Liver (tissue), 9 donors: Measurements from ENCODE around the gene ABCC8. TPM values are rescaled to one million over a fixed set of nuclear protein-coding genes. Genes with fewer than 3 reads are reported as not detected.

Experiments
- DNase-seq: peaks from one replicate; pipeline ENCODE4 v3.0.0-alpha.2; 2017; ENCODE audit warnings: low spot score
- H3K27ac ChIP-seq, 2 donors: one replicate each; pipeline ENCODE4 v1.7.0; 2013; ENCODE audit warnings: inconsistent platforms in 2 of 2, low read length in 2 of 2, control low read depth in 1 of 2, low read depth in 1 of 2, mild to moderate bottlenecking in 1 of 2
- H3K27me3 ChIP-seq, 4 donors: one replicate each; pipeline versions ENCODE4 v1.6.1 to v1.7.0; 2013; ENCODE audit warnings: low read length in 3 of 4, inconsistent platforms in 1 of 4, mild to moderate bottlenecking in 1 of 4, moderate library complexity in 1 of 4; ENCODE audit not compliant: control insufficient read depth in 4 of 4, insufficient read depth in 4 of 4
- H3K36me3 ChIP-seq, 4 donors: one replicate each; pipeline versions ENCODE4 v1.6.1 to v1.7.0; 2013; ENCODE audit warnings: low read length in 3 of 4, mild to moderate bottlenecking in 3 of 4, low read depth in 1 of 4, moderate library complexity in 1 of 4; ENCODE audit not compliant: control insufficient read depth in 4 of 4, insufficient read depth in 3 of 4
- H3K4me1 ChIP-seq, 4 donors: one replicate each; pipeline versions ENCODE4 v1.6.1 to v1.7.0; 2013; ENCODE audit warnings: low read length in 3 of 4, mild to moderate bottlenecking in 3 of 4, moderate library complexity in 1 of 4; ENCODE audit not compliant: control insufficient read depth in 4 of 4, insufficient read depth in 4 of 4
- H3K4me3 ChIP-seq, 3 donors: one replicate each; pipeline versions ENCODE4 v1.6.1 to v1.7.0; 2013; ENCODE audit warnings: low read length in 3 of 3, control low read depth in 1 of 3, low read depth in 1 of 3, mild to moderate bottlenecking in 1 of 3
- H3K9ac ChIP-seq, 2 donors: one replicate each; pipeline ENCODE4 v1.7.0; 2013; ENCODE audit warnings: low read length in 2 of 2, mild to moderate bottlenecking in 2 of 2, moderate library complexity in 2 of 2, control low read depth in 1 of 2, low read depth in 1 of 2
- H3K9me3 ChIP-seq, 4 donors: one replicate each; pipeline versions ENCODE4 v1.6.1 to v1.7.0; 2013; ENCODE audit warnings: low read length in 3 of 4; ENCODE audit not compliant: control insufficient read depth in 4 of 4
- FOXA1 ChIP-seq: IDR thresholded peaks from 2 replicates; pipeline ENCODE4 v1.6.1; 2016; ENCODE audit warnings: antibody characterized with exemption
- FOXA2 ChIP-seq: IDR thresholded peaks from 2 replicates; pipeline ENCODE4 v1.6.1; 2016; ENCODE audit warnings: antibody characterized with exemption
- GABPA ChIP-seq, 2 donors: IDR thresholded peaks in 1 of 2; conservative IDR thresholded peaks in 1 of 2; 2 replicates each; pipeline ENCODE4 v1.6.1; 2016; ENCODE audit warnings: antibody characterized with exemption in 2 of 2, mild to moderate bottlenecking in 1 of 2, moderate library complexity in 1 of 2
- HNF4A ChIP-seq, 2 donors: conservative IDR thresholded peaks; 2 replicates each; pipeline ENCODE4 v1.6.1; 2016; ENCODE audit warnings: antibody characterized with exemption in 2 of 2, mild to moderate bottlenecking in 2 of 2
- HNF4G ChIP-seq: IDR thresholded peaks from 2 replicates; pipeline ENCODE4 v1.6.1; 2016; ENCODE audit warnings: antibody characterized with exemption
- NR2F2 ChIP-seq: IDR thresholded peaks from 2 replicates; pipeline ENCODE4 v1.6.1; 2016; ENCODE audit warnings: antibody characterized with exemption
- RAD21 ChIP-seq, 2 donors: IDR thresholded peaks; 2 replicates each; pipeline ENCODE4 v1.6.1; 2016; ENCODE audit warnings: antibody characterized with exemption in 2 of 2, mild to moderate bottlenecking in 2 of 2
- RXRA ChIP-seq, 2 donors: IDR thresholded peaks; 2 replicates each; pipeline ENCODE4 v1.6.1; 2017 to 2018; ENCODE audit warnings: antibody characterized with exemption in 2 of 2, mild to moderate bottlenecking in 1 of 2
- SP1 ChIP-seq: IDR thresholded peaks from 2 replicates; pipeline ENCODE4 v1.6.1; 2018; ENCODE audit warnings: antibody characterized with exemption, mild to moderate bottlenecking
- TAF1 ChIP-seq: conservative IDR thresholded peaks from 2 replicates; pipeline ENCODE4 v1.6.1; 2016; ENCODE audit warnings: antibody characterized with exemption, mild to moderate bottlenecking
- YY1 ChIP-seq: IDR thresholded peaks from 2 replicates; pipeline ENCODE4 v1.6.1; 2016; ENCODE audit warnings: antibody characterized with exemption, mild to moderate bottlenecking
- WGBS: extraction: QIAGEN DNeasy Blood & Tissue Kit; methylation state at CpG from one replicate; pipeline ENCODE4 v1.1.7; 2013; 5-methylcytosine and 5-hydroxymethylcytosine counted together
- polyA plus RNA-seq, 2 donors: library from polyadenylated mRNA; stranded (reverse) in 1 of 2; unstranded in 1 of 2; fragments of 200-250 nt in 1 of 2; fragments of >200 nt in 1 of 2; fragmentation: Nextera tagmentation in 1 of 2; extraction: Ambion mirVana in 1 of 2; gene quantifications; one replicate each; pipeline versions ENCODE4 v1.2.1 to v1.2.3, GENCODE V29; 2013 to 2015
- total RNA-seq, 2 donors: library from RNA; depleted of rRNA; stranded (reverse); fragments of >200 nt; gene quantifications; one replicate each; pipeline ENCODE4 v1.2.3, GENCODE V29; 2014
- TF ChIP-seq, protein P1 (sequence below): IDR thresholded peaks from 2 replicates; pipeline ENCODE4 v1.6.1; 2016; ENCODE audit warnings: antibody characterized with exemption
- TF ChIP-seq, protein P2 (sequence below): fragments of 150-350 bp; IDR thresholded peaks from 2 replicates; pipeline ENCODE4 v1.5.1; 2017; ENCODE audit warnings: improper control_type of control experiment, low read depth, low read length; ENCODE audit not compliant: missing input control
- TF ChIP-seq, protein P3 (sequence below): IDR thresholded peaks from 2 replicates; pipeline ENCODE4 v1.6.1; 2016; ENCODE audit warnings: antibody characterized with exemption
- TF ChIP-seq, protein P4 (sequence below): IDR thresholded peaks from 2 replicates; pipeline ENCODE4 v1.6.1; 2016; ENCODE audit warnings: antibody characterized with exemption
- TF ChIP-seq, protein P5 (sequence below): IDR thresholded peaks from 2 replicates; pipeline ENCODE4 v1.6.1; 2016; ENCODE audit warnings: antibody characterized with exemption, mild to moderate bottlenecking
- donor health status: healthy.
- donor health status: healthy.
- donor health status: healthy.
- donor health status: healthy.
- donor health status: healthy.

ABCC8 gene
- total and polyA plus RNA-seq, 4 donors: 0.16 to 0.25 TPM; not detected in 2

DNA sequence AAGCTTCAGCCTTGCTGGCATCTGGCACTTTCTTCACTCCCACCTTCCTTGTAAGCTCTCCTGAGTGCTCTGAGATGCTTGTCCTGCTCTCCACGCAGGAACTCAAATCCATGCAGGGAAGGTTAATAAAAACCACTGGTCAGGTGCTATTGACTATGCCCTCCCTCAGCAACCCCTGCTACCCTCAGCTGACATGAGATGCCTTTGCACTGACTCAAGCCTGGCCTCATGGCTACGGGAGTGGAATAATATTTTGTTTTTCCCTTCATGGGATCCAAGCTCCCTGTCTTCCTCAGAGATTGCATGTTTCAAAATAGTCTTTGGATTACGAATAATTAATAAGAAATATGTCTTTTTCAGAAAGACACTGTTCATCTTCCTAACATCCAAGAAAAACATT lies 31.7 kb upstream of the ABCC8 start:
- Histone ChIP-seq H3K36me3 (no peaks in the 10 kb centered on the region), H3K27ac (no peak overlapping the region), H3K9ac (no peak overlapping the region), H3K4me3 (no peak overlapping the region), H3K4me1 (no peaks in the 10 kb centered on the region), H3K27me3 (no peaks in the 10 kb centered on the region), H3K9me3 (no peaks in the 10 kb centered on the region)
- no peak for DNase-seq
- 58% methylated on average over 3 of the region's 3 CpGs for WGBS
- TF ChIP-seq HNF4A (conservative IDR thresholded peaks at IDR 0.05) (no peak), NR2F2 (no peak), FOXA1 (no peak), TAF1 (no peak), GABPA (IDR thresholded peaks at IDR 0.05 in 1 of 2, conservative IDR thresholded peaks at IDR 0.05 in 1 of 2) (no peak), SP1 (no peak), YY1 (no peak), RXRA (IDR thresholded peaks at IDR 0.05) (no peak), RAD21 (IDR thresholded peaks at IDR 0.05) (no peak), HNF4G (no peak), FOXA2 (no peak)
- TF ChIP-seq, protein P1, sequence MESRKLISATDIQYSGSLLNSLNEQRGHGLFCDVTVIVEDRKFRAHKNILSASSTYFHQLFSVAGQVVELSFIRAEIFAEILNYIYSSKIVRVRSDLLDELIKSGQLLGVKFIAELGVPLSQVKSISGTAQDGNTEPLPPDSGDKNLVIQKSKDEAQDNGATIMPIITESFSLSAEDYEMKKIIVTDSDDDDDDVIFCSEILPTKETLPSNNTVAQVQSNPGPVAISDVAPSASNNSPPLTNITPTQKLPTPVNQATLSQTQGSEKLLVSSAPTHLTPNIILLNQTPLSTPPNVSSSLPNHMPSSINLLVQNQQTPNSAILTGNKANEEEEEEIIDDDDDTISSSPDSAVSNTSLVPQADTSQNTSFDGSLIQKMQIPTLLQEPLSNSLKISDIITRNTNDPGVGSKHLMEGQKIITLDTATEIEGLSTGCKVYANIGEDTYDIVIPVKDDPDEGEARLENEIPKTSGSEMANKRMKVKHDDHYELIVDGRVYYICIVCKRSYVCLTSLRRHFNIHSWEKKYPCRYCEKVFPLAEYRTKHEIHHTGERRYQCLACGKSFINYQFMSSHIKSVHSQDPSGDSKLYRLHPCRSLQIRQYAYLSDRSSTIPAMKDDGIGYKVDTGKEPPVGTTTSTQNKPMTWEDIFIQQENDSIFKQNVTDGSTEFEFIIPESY: no peak
- TF ChIP-seq, protein P2, sequence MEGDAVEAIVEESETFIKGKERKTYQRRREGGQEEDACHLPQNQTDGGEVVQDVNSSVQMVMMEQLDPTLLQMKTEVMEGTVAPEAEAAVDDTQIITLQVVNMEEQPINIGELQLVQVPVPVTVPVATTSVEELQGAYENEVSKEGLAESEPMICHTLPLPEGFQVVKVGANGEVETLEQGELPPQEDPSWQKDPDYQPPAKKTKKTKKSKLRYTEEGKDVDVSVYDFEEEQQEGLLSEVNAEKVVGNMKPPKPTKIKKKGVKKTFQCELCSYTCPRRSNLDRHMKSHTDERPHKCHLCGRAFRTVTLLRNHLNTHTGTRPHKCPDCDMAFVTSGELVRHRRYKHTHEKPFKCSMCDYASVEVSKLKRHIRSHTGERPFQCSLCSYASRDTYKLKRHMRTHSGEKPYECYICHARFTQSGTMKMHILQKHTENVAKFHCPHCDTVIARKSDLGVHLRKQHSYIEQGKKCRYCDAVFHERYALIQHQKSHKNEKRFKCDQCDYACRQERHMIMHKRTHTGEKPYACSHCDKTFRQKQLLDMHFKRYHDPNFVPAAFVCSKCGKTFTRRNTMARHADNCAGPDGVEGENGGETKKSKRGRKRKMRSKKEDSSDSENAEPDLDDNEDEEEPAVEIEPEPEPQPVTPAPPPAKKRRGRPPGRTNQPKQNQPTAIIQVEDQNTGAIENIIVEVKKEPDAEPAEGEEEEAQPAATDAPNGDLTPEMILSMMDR: no peak
- TF ChIP-seq, protein P3, sequence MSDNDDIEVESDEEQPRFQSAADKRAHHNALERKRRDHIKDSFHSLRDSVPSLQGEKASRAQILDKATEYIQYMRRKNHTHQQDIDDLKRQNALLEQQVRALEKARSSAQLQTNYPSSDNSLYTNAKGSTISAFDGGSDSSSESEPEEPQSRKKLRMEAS: no peak
- TF ChIP-seq, protein P4, sequence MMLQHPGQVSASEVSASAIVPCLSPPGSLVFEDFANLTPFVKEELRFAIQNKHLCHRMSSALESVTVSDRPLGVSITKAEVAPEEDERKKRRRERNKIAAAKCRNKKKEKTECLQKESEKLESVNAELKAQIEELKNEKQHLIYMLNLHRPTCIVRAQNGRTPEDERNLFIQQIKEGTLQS: no peak
- TF ChIP-seq, protein P5, sequence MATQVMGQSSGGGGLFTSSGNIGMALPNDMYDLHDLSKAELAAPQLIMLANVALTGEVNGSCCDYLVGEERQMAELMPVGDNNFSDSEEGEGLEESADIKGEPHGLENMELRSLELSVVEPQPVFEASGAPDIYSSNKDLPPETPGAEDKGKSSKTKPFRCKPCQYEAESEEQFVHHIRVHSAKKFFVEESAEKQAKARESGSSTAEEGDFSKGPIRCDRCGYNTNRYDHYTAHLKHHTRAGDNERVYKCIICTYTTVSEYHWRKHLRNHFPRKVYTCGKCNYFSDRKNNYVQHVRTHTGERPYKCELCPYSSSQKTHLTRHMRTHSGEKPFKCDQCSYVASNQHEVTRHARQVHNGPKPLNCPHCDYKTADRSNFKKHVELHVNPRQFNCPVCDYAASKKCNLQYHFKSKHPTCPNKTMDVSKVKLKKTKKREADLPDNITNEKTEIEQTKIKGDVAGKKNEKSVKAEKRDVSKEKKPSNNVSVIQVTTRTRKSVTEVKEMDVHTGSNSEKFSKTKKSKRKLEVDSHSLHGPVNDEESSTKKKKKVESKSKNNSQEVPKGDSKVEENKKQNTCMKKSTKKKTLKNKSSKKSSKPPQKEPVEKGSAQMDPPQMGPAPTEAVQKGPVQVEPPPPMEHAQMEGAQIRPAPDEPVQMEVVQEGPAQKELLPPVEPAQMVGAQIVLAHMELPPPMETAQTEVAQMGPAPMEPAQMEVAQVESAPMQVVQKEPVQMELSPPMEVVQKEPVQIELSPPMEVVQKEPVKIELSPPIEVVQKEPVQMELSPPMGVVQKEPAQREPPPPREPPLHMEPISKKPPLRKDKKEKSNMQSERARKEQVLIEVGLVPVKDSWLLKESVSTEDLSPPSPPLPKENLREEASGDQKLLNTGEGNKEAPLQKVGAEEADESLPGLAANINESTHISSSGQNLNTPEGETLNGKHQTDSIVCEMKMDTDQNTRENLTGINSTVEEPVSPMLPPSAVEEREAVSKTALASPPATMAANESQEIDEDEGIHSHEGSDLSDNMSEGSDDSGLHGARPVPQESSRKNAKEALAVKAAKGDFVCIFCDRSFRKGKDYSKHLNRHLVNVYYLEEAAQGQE: no peak

DNA sequence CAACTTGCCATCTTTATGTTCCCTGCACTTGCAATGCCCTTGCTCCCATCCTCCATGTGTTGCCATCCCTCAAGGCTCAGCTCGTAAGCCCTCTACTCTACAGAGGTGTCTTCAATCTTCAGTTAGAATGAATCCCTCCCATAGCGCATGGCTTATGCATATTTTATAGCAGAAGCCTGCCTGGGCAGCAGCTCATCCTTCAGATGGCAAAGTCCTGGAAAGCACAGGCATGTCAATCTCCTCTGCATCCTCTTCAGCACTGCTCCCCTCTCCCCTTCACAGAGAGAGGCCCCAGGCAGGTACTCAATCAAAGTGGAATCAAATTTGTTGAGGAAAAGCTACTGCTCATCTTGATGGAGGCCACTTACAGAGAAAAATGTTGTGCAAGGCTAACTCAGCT lies 31.1 kb upstream of the ABCC8 start:
- no peak for DNase-seq
- Histone ChIP-seq H3K27me3 (no peaks in the 10 kb centered on the region), H3K36me3 (no peaks in the 10 kb centered on the region), H3K9ac (no peak overlapping the region), H3K4me3 (no peak overlapping the region), H3K9me3 (no peaks in the 10 kb centered on the region), H3K4me1 (no peaks in the 10 kb centered on the region), H3K27ac (no peak overlapping the region)
- WGBS: 88% methylated on average over 2 of the region's 2 CpGs
- TF ChIP-seq, protein P4: no peak
- TF ChIP-seq YY1 (no peak), HNF4A (conservative IDR thresholded peaks at IDR 0.05) (no peak), RXRA (IDR thresholded peaks at IDR 0.05) (no peak), FOXA2 (no peak), NR2F2 (no peak), RAD21 (IDR thresholded peaks at IDR 0.05) (no peak), TAF1 (no peak), FOXA1 (no peak)
- TF ChIP-seq, protein P2: no peak
- TF ChIP-seq, protein P5: no peak
